PC-9 (cell line): Measurements from ENCODE around the gene LMAN1L. TPM values are rescaled to one million over a fixed set of nuclear protein-coding genes. Genes with fewer than 3 reads are reported as not detected.

Experiments used
- BruUV-seq: library from RNA; stranded (reverse); fragments of 400-500 nt; replicated peaks from 2 replicates; lab custom pipeline; 2021; lab: Mats Ljungman, UMichigan
- CTCF ChIA-PET: fragments of 300-600 bp; sonication (Branson Sonifier 250); formaldehyde crosslinking; loops from one replicate; lab custom pipeline; 2022; ENCODE audit warnings: antibody characterized with exemption; lab: Charles Lee
- POLR2A ChIA-PET: fragments of 300-600 bp; sonication (Branson Sonifier 250); formaldehyde crosslinking; loops from one replicate; lab custom pipeline; 2022; ENCODE audit warnings: antibody characterized with exemption; ENCODE audit not compliant: unreplicated experiment; lab: Charles Lee
- DNase-seq, 2 experiments: peaks; one replicate each; pipeline versions ENCODE4 v3.0.0 to v3.0.0-alpha.2; 2015 to 2022; ENCODE audit warnings: mixed read lengths in 1 of 2
- H2AFZ ChIP-seq: fragments of 200-600 bp; sonication (generic); 2 replicates; pipeline ENCODE4 v1.8.1; 2017; ENCODE audit warnings: antibody characterized with exemption
- H3F3A ChIP-seq: fragments of 200-600 bp; sonication (generic); 2 replicates; pipeline ENCODE4 v1.8.1; 2017; ENCODE audit warnings: antibody characterized with exemption, mild to moderate bottlenecking, low read depth; ENCODE audit not compliant: insufficient read depth
- H3K27ac ChIP-seq: fragments of 200-600 bp; sonication (generic); 2 replicates; pipeline ENCODE4 v1.6.1; 2016; ENCODE audit warnings: mixed run types
- H3K27me3 ChIP-seq: fragments of 200-600 bp; sonication (generic); 2 replicates; pipeline ENCODE4 v1.6.1; 2016; ENCODE audit warnings: low read depth, mixed run types; ENCODE audit not compliant: insufficient read depth
- H3K36me3 ChIP-seq: fragments of 200-600 bp; sonication (generic); 2 replicates; pipeline ENCODE4 v1.6.1; 2016; ENCODE audit warnings: low read depth, mixed run types
- H3K4me1 ChIP-seq: fragments of 200-600 bp; sonication (generic); replicated peaks from 2 replicates; pipeline ENCODE4 v1.6.1; 2016; ENCODE audit warnings: mixed run types; ENCODE audit not compliant: insufficient read depth
- H3K4me2 ChIP-seq: fragments of 200-600 bp; sonication (generic); 2 replicates; pipeline ENCODE4 v1.6.1; 2017; ENCODE audit warnings: mixed run types
- H3K4me3 ChIP-seq: fragments of 200-600 bp; sonication (generic); 2 replicates; pipeline ENCODE4 v1.6.1; 2016; ENCODE audit warnings: mixed run types
- H3K79me2 ChIP-seq: fragments of 200-600 bp; sonication (generic); 2 replicates; pipeline ENCODE4 v1.6.1; 2017; ENCODE audit warnings: low read depth, mixed run types
- H3K9me2 ChIP-seq: fragments of 200-600 bp; sonication (generic); 2 replicates; pipeline ENCODE4 v1.8.1; 2017; ENCODE audit warnings: mild to moderate bottlenecking; ENCODE audit not compliant: insufficient read depth
- H3K9me3 ChIP-seq: fragments of 200-600 bp; sonication (generic); 2 replicates; pipeline ENCODE4 v1.8.1; 2016; ENCODE audit warnings: low read depth; ENCODE audit not compliant: insufficient read depth
- H4K20me1 ChIP-seq: fragments of 200-600 bp; sonication (generic); 2 replicates; pipeline ENCODE4 v1.8.1; 2017; ENCODE audit not compliant: insufficient read depth
- CTCF ChIP-seq: fragments of 200-600 bp; sonication (generic); conservative IDR thresholded peaks from 2 replicates; pipeline ENCODE4 v1.6.1; 2017; ENCODE audit warnings: mixed run types, antibody characterized with exemption, mild to moderate bottlenecking, moderate library complexity
- EZH2 ChIP-seq: fragments of 200-600 bp; sonication (generic); IDR thresholded peaks from 2 replicates; pipeline ENCODE4 v1.8.0; 2017; ENCODE audit warnings: antibody characterized with exemption, low read depth
- intact Hi-C: fragments of 100-400 bp; cut with micrococcal nuclease; formaldehyde crosslinking; loops from one replicate; pipeline ENCODE4 v1.10.0; 2022; ENCODE audit not compliant: unreplicated experiment
- total RNA-seq: library from RNA; stranded (reverse); gene quantifications from 2 replicates; pipeline ENCODE4 v1.2.3, GENCODE V29; 2021

LMAN1L gene
- total RNA-seq, 1 experiment from 2014 or later: not detected

GRCh38 chr15:74844319-74845207 lies 31.9 kb downstream of the LMAN1L start:
- ChIA-PET POLR2A (no interaction called here), CTCF (interaction anchor here (0.5 to 1.2 kb wide), 2 partner anchors 57 to 108 kb away, joined by 3 to 6 read pairs; no protein-coding TSS in a partner anchor)
- no peak overlapping the region for H3K4me2 ChIP-seq
- peaks cover 23% of the 10 kb centered on the region; the same call in 1 of the 2 replicates for H3F3A ChIP-seq
- H3K9me3 ChIP-seq: no peaks in the 10 kb centered on the region
- H3K79me2 ChIP-seq: no peaks in the 10 kb centered on the region
- no peak overlapping the region for H3K27ac ChIP-seq
- intact Hi-C loops: no loop called here
- no peak overlapping the region for H3K4me3 ChIP-seq
- TF ChIP-seq CTCF (no peak), EZH2 (no peak)
- H4K20me1 ChIP-seq: no peaks in the 10 kb centered on the region
- no peak for DNase-seq
- peaks cover 11% of the 10 kb centered on the region for H3K4me1 ChIP-seq
- no peaks in the 10 kb centered on the region for H3K9me2 ChIP-seq
- no peaks in the 10 kb centered on the region; the same call in 1 of the 2 replicates for H3K36me3 ChIP-seq
- BruUV-seq: no TSS peak
- no peaks in the 10 kb centered on the region for H3K27me3 ChIP-seq
- no peak overlapping the region for H2AFZ ChIP-seq

GRCh38 chr15:74845208-74845568 lies 32.6 kb downstream of the LMAN1L start:
- no peaks in the 10 kb centered on the region for H3K9me3 ChIP-seq
- no TSS peak for BruUV-seq
- DNase-seq: no peak
- no peaks in the 10 kb centered on the region; the same call in 1 of the 2 replicates for H3K36me3 ChIP-seq
- TF ChIP-seq CTCF: no peak
- no peak for TF ChIP-seq EZH2
- H3K4me2 ChIP-seq: no peak overlapping the region
- H3K9me2 ChIP-seq: no peaks in the 10 kb centered on the region
- no peaks in the 10 kb centered on the region for H4K20me1 ChIP-seq
- no peak overlapping the region for H3K27ac ChIP-seq
- H3K4me1 ChIP-seq: peaks cover 11% of the 10 kb centered on the region
- no peaks in the 10 kb centered on the region for H3K27me3 ChIP-seq
- intact Hi-C loops: no loop called here
- H3K79me2 ChIP-seq: no peaks in the 10 kb centered on the region
- H3K4me3 ChIP-seq: no peak overlapping the region
- H3F3A ChIP-seq: peaks cover 23% of the 10 kb centered on the region; the same call in 1 of the 2 replicates
- ChIA-PET POLR2A (no interaction called here), CTCF (interaction anchor here (0.5 to 1.2 kb wide), 2 partner anchors 56 to 107 kb away, joined by 3 to 6 read pairs; no protein-coding TSS in a partner anchor)
- no peak overlapping the region for H2AFZ ChIP-seq

- POLR2A ChIA-PET: no interaction called here
- H3K27ac ChIP-seq: no peak overlapping the region
- TF ChIP-seq EZH2 (no peak), CTCF (no peak)
- H3K4me1 ChIP-seq: peaks cover 11% of the 10 kb centered on the region
- DNase-seq: no peak
- no peaks in the 10 kb centered on the region for H3K79me2 ChIP-seq
- no peaks in the 10 kb centered on the region for H3K27me3 ChIP-seq
- no peaks in the 10 kb centered on the region for H3K9me3 ChIP-seq
- no peak overlapping the region for H3K4me3 ChIP-seq
- H3F3A ChIP-seq: peaks cover 23% of the 10 kb centered on the region; the same call in 1 of the 2 replicates
- no peaks in the 10 kb centered on the region; the same call in 1 of the 2 replicates for H3K36me3 ChIP-seq
- no peaks in the 10 kb centered on the region for H4K20me1 ChIP-seq
- H3K9me2 ChIP-seq: no peaks in the 10 kb centered on the region
- CTCF ChIA-PET: interaction anchor here (1.2 kb wide), 1 partner anchor 56 kb away, joined by 6 read pairs; no protein-coding TSS in a partner anchor
- BruUV-seq: no TSS peak
- intact Hi-C loops: no loop called here
- H2AFZ ChIP-seq: no peak overlapping the region
- no peak overlapping the region for H3K4me2 ChIP-seq
Measured at GRCh38 chr15:74845581-74845980, 32.9 kb downstream of the LMAN1L start.
